Spinal cord (tissue), 10 donors: Measurements from ENCODE around the gene COX8A. TPM values are rescaled to one million over a fixed set of nuclear protein-coding genes. Genes with fewer than 3 reads are reported as not detected.

Experiments used
- DNase-seq, 6 donors: peaks; one replicate each; pipeline versions ENCODE4 v3.0.0 to v3.0.0-alpha.2; 2013 to 2015; ENCODE audit warnings: low spot score in 6 of 6, low read depth in 4 of 6
- H3K27ac ChIP-seq: one replicate; pipeline ENCODE4 v1.5.1; 2013; ENCODE audit warnings: low read depth, low read length, control low read depth
- H3K27me3 ChIP-seq: one replicate; pipeline ENCODE4 v1.6.1; 2013; ENCODE audit warnings: low read length; ENCODE audit not compliant: control insufficient read depth, insufficient read depth
- H3K36me3 ChIP-seq: one replicate; pipeline ENCODE4 v1.6.1; 2013; ENCODE audit warnings: low read length; ENCODE audit not compliant: control insufficient read depth, insufficient read depth
- H3K4me1 ChIP-seq: one replicate; pipeline ENCODE4 v1.6.1; 2013; ENCODE audit warnings: low read length; ENCODE audit not compliant: control insufficient read depth, insufficient read depth
- H3K4me3 ChIP-seq: one replicate; pipeline ENCODE4 v1.5.1; 2013; ENCODE audit warnings: low read depth, low read length, control low read depth
- H3K9me3 ChIP-seq: one replicate; pipeline ENCODE4 v1.6.1; 2013; ENCODE audit warnings: low read length; ENCODE audit not compliant: control insufficient read depth, insufficient read depth
- WGBS: methylation state at CpG from one replicate; pipeline ENCODE4 v1.1.5; 2013; ENCODE audit warnings: missing lambda C conversion rate; ENCODE audit not compliant: insufficient coverage; 5-methylcytosine and 5-hydroxymethylcytosine counted together
- polyA plus RNA-seq, 2 donors: library from polyadenylated mRNA; unstranded; fragments of 120-200 nt; gene quantifications; one replicate each; pipeline ENCODE4 v1.2.1, GENCODE V29; 2013; ENCODE audit not compliant: insufficient read length in 2 of 2
- total RNA-seq, 2 donors: library from RNA; depleted of rRNA in 1 of 2; stranded (reverse); fragments of 120-200 nt in 1 of 2; fragments of >200 nt in 1 of 2; gene quantifications; one replicate each; pipeline versions ENCODE4 v1.2.3 to v1.2.4, GENCODE V29; 2013 to 2014
- donor health status: healthy.

The COX8A gene
- total and polyA plus RNA-seq, 4 donors, result 303 to 558 (median 391) TPM

- Histone ChIP-seq H3K4me1 (peaks cover 41% of the 10 kb centered on the region), H3K4me3 (peak overlapping the region; percentile 31), H3K9me3 (no peaks in the 10 kb centered on the region), H3K27ac (peak overlapping the region; percentile 25), H3K36me3 (peaks cover 2% of the 10 kb centered on the region), H3K27me3 (peaks cover 14% of the 10 kb centered on the region)
- 8% methylated on average over 40 of the region's 40 CpGs for WGBS
- DNase-seq, result peak in 2 of 6 donors; percentile 77 to 78
These were observed 33.3 kb downstream of the COX8A start for GRCh38 chr11:64007629-64008282.

GRCh38 chr11:64008283-64008913 is 34.0 kb downstream of the COX8A start:
- peaks cover 40% of the 10 kb centered on the region for H3K4me1 ChIP-seq
- H3K36me3 ChIP-seq, result peaks cover 2% of the 10 kb centered on the region
- H3K27ac ChIP-seq, result peak overlapping the region; percentile 25
- H3K27me3 ChIP-seq, result peaks cover 14% of the 10 kb centered on the region
- H3K9me3 ChIP-seq, result no peaks in the 10 kb centered on the region
- no peak overlapping the region for H3K4me3 ChIP-seq
- no peak for DNase-seq
- 88% methylated on average over 18 of the region's 26 CpGs for WGBS

GRCh38 chr11:64008914-64009633 is 34.7 kb downstream of the COX8A start:
- H3K9me3 ChIP-seq, result no peaks in the 10 kb centered on the region
- DNase-seq, result peak in 1 of 6 donors; percentile 75
- peaks cover 33% of the 10 kb centered on the region for H3K4me1 ChIP-seq
- no peak overlapping the region for H3K27ac ChIP-seq
- no peak overlapping the region for H3K4me3 ChIP-seq
- WGBS, result 75% methylated on average over 12 of the region's 18 CpGs
- H3K27me3 ChIP-seq, result peaks cover 14% of the 10 kb centered on the region
- H3K36me3 ChIP-seq, result peaks cover 2% of the 10 kb centered on the region

GRCh38 chr11:64009710-64010109 is 35.3 kb downstream of the COX8A start:
- H3K4me3 ChIP-seq, result no peak overlapping the region
- peaks cover 14% of the 10 kb centered on the region for H3K27me3 ChIP-seq
- peaks cover 2% of the 10 kb centered on the region for H3K36me3 ChIP-seq
- 97% methylated on average over 8 of the region's 8 CpGs for WGBS
- no peak for DNase-seq
- H3K9me3 ChIP-seq, result no peaks in the 10 kb centered on the region
- H3K27ac ChIP-seq, result no peak overlapping the region
- H3K4me1 ChIP-seq, result peaks cover 30% of the 10 kb centered on the region

GRCh38 chr11:64010783-64011182 is 36.4 kb downstream of the COX8A start:
- WGBS, result 95% methylated on average over 2 of the region's 2 CpGs

GRCh38 chr11:64011371-64011770 is 37.0 kb downstream of the COX8A start:
- Histone ChIP-seq H3K27ac (no peak overlapping the region), H3K4me1 (peaks cover 43% of the 10 kb centered on the region), H3K27me3 (peaks cover 9% of the 10 kb centered on the region), H3K9me3 (no peaks in the 10 kb centered on the region), H3K4me3 (no peak overlapping the region), H3K36me3 (no peaks in the 10 kb centered on the region)
- WGBS, result 89% methylated on average over 8 of the region's 8 CpGs
- no peak for DNase-seq

More at GRCh38 chr11:64010783-64011182, 36.4 kb downstream of the COX8A start:
- Histone ChIP-seq H3K36me3 (no peaks in the 10 kb centered on the region), H3K4me3 (no peak overlapping the region), H3K4me1 (peaks cover 41% of the 10 kb centered on the region), H3K9me3 (no peaks in the 10 kb centered on the region), H3K27me3 (peaks cover 10% of the 10 kb centered on the region), H3K27ac (no peak overlapping the region)
- no peak for DNase-seq

- no peaks in the 10 kb centered on the region for H3K36me3 ChIP-seq
- no peaks in the 10 kb centered on the region for H3K9me3 ChIP-seq
- peaks cover 43% of the 10 kb centered on the region for H3K4me1 ChIP-seq
- DNase-seq, result no peak
- H3K27me3 ChIP-seq, result no peaks in the 10 kb centered on the region
- 83% methylated on average over 16 of the region's 16 CpGs for WGBS
- no peak overlapping the region for H3K27ac ChIP-seq
- no peak overlapping the region for H3K4me3 ChIP-seq
These were observed 38.9 kb downstream of the COX8A start for GRCh38 chr11:64013141-64013896.

- H3K4me3 ChIP-seq, result no peak overlapping the region
- no peaks in the 10 kb centered on the region for H3K36me3 ChIP-seq
- 45% methylated on average over 11 of the region's 11 CpGs for WGBS
- no peaks in the 10 kb centered on the region for H3K9me3 ChIP-seq
- no peak overlapping the region for H3K27ac ChIP-seq
- H3K4me1 ChIP-seq, result peaks cover 46% of the 10 kb centered on the region
- H3K27me3 ChIP-seq, result no peaks in the 10 kb centered on the region
- DNase-seq, result no peak
These were observed 39.9 kb downstream of the COX8A start for GRCh38 chr11:64014356-64014755.

- no peaks in the 10 kb centered on the region for H3K9me3 ChIP-seq
- H3K36me3 ChIP-seq, result no peaks in the 10 kb centered on the region
- DNase-seq, result no peak
- H3K27ac ChIP-seq, result no peak overlapping the region
- WGBS, result 78% methylated on average over 14 of the region's 20 CpGs
- H3K27me3 ChIP-seq, result no peaks in the 10 kb centered on the region
- no peak overlapping the region for H3K4me3 ChIP-seq
- peaks cover 46% of the 10 kb centered on the region for H3K4me1 ChIP-seq
These were observed 41.1 kb downstream of the COX8A start for GRCh38 chr11:64015510-64015909.
